OCI-LY7 (cell line): ENCODE results near the gene SDCCAG8.

Source experiments
- EZH2phosphoT487 ChIP-seq: fragments of 200-600 bp; sonication (generic); IDR thresholded peaks from 2 replicates; pipeline ENCODE4 v1.6.1; 2018; ENCODE audit warnings: low read depth, borderline replicate concordance, mild to moderate bottlenecking, mixed run types, antibody characterized with exemption, low read length, moderate library complexity, mixed read lengths
- TF ChIP-seq, protein P1 (sequence below): fragments of 200-600 bp; sonication (generic); conservative IDR thresholded peaks from 2 replicates; pipeline ENCODE4 v1.5.1; 2014; ENCODE audit warnings: mild to moderate bottlenecking, antibody characterized with exemption, low read length, moderate library complexity, mixed read lengths

DNA sequence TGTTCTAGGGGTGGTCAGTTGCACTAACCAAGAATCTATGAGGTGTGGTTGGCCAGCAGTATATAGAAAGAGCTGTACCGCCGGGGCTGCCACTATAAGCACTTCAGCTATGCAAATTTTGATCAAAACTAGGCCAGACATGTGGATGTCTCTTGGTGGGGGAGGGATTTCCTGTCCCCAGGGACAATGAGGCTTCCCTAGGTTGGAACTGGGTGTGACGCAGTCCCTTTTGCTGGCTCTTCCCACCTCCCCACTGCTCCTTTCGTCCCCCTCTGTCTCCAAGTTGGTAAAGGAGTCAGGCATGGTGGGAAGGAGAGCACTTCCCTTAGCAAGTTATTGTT, 13.6 kb downstream of the SDCCAG8 start:
- TF ChIP-seq, protein P1, sequence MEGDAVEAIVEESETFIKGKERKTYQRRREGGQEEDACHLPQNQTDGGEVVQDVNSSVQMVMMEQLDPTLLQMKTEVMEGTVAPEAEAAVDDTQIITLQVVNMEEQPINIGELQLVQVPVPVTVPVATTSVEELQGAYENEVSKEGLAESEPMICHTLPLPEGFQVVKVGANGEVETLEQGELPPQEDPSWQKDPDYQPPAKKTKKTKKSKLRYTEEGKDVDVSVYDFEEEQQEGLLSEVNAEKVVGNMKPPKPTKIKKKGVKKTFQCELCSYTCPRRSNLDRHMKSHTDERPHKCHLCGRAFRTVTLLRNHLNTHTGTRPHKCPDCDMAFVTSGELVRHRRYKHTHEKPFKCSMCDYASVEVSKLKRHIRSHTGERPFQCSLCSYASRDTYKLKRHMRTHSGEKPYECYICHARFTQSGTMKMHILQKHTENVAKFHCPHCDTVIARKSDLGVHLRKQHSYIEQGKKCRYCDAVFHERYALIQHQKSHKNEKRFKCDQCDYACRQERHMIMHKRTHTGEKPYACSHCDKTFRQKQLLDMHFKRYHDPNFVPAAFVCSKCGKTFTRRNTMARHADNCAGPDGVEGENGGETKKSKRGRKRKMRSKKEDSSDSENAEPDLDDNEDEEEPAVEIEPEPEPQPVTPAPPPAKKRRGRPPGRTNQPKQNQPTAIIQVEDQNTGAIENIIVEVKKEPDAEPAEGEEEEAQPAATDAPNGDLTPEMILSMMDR: no peak
- no peak for TF ChIP-seq EZH2phosphoT487
